ENCODE data around the gene CITED1.
A peak's percentile ranks its signal among the peaks of the same experiment; 100 is the strongest.

The CITED1 gene

DNA sequence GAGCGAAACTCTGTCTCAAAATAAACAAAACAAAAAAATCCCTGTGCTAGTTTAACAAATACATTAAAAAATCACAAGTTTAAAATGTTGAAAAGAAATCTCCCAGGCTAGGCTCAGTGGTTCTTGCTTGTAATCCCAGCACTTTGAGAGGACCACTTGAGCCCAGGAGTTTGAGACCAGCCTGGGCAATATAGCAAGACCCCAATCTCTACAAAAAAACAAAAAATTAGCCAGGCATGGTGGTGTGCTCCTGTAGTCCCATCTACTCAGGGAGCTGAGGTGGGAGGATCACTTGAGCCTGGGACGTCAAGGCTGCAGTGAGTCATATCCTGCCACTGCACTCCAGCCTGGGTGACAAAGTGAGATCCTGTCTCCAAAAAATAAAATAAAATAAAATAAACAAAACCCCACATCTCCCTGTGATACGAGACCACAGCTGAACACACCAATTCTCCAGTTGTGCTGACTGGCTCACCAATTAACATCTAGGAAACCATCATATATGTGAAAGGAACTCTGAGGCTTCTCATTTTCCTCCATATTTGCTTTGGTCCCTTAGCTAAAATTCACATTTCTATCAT, 36.0 kb downstream of the CITED1 start:
- no peak for DNase-seq

DNA sequence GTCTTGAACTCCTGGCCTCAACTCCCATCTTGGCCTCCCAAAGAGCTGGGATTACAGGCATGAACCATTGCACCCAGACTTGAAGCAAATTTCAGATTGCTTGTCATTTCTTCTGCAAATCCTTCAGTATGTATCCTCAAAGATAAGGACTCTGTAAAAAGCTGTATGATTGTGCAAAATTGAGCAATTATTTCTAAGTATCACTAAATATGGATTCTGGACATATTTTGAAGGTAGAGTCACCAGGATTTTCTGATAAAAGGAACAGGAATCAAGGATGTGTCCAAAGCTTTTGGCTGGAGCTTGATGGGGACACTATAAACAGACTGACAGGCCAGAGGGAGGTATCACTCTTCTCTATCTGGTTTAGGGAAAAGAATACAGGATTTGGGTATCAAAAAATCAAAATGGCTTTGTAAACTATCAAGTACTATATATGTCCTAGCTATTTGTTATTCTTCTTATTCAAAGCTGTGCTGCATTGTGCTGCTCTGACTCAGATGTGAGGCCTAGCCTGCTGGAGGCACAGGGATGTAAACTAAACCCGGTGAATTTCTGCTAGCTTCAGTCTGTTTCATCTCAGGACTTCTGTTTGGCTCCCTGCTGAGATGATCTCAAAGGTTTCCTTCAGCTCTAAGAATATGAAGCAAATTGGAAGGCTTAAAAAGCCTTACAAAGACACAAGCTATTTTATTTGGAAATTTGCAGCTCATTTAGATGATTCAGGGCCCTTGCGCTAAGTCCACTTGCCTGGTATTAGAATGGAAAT, 36.9 kb downstream of the CITED1 start:
- DNase-seq: no peak

DNA sequence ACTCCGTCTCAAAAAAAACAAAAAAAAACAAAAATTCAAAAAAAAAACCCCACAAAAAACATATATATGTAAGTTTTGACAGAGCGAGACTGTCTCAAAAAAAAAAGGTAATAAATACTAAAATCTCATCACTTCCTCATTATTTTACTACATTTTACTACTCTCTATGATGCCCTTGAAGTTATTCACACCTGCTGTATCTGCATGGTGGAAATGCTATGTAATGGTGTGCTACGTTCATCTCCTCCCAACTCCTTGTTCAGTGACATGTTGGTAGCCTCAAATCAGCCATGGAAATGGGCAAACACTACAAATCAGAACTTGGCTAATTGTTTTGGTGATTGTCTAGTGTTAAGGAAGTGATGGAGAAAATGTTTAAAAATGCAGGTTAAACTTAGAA, 40.5 kb downstream of the CITED1 start:
- no peak for DNase-seq

- no peak for DNase-seq
These were observed 43.6 kb downstream of the CITED1 start for GRCh38 chrX:72262077-72262476.

DNA sequence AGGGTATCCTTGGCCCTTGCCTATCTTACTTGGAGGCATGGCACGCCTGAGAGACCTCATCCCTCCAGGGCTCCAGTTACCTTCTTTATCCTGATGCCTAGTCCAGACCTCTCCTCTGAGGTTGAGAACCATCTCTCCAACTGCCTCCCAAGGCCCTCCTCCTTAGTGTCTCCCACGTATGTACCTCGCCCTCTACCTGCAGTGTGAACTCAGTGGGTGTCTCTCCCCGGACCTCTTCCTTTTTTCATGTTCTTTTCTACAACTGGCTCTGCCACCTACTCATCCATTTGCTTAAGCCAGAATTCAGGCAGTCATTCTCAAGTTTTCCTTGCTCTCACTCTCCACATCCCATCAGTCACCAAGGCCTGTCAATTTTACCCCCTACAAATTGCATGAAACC, 45.3 kb downstream of the CITED1 start:
- no peak for DNase-seq

DNA sequence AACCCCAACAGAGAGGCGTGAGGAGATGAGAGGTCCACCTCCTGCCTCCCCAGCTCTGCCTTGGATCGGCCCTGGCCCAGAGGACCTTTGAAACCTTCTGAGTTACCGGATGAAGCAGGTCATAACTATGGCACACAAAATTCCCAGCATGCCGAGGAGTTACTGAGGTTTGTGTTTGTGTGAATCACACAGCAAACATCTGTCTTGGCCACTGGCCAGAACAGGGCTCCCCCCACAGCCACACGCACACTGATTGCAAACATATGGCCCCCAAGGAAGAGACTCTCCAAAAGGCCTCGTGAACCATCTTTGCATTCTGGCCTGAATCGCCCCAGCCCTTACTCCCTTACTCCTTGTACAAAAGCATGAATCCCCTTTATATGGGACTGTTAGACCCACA, 47.5 kb downstream of the CITED1 start:
- no peak for DNase-seq

- no peak for DNase-seq
These were observed 49.9 kb downstream of the CITED1 start for GRCh38 chrX:72255864-72256263.

- peak in 1 of 2 experiments; percentile 4 for DNase-seq
These were observed 50.3 kb downstream of the CITED1 start for GRCh38 chrX:72255445-72255844.

DNA sequence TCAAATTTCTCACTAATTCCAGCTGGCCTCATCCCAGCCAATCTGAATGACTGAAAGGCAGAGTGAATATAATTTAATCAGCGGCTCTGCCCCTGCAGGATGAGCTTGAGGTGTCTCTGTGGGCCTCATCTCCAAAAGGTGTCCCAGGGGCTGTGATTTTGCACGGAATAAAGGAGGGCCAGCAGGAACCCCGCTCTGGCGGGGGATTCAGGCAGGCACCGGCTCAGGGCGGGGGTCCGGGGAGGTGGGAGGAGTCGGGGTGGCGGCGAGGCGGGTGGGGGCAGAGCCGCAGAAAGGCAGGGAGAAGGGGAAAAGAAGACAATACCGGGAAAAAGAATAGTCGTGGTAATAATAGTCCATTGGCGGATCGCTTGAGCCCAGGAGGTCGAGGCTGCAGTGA, 50.9 kb downstream of the CITED1 start:
- DNase-seq: no peak

DNA sequence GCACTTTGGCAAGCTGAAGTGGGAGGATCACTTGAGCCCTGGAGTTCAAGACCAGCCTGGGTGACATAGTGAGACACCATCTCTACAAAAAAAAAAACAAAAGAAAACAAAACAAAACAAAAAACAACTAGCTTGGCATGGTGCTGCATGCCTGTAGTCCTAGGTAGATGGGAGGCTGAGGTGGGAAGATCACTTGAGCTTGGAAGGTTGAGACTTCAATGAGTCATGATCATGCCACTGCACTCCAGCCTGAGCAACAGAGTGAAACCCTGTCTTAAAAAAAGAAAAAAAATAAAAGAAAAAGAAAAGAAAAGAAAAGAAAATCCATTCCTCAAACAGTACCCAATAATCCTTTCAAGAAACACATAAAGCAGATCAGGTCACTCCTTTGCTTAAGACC, 52.0 kb downstream of the CITED1 start:
- no peak for DNase-seq
